SIG-M5 (cell line): ENCODE results near the gene ATP5F1B.
"Not testable (repeated sequence)": the region's sequence is repeated elsewhere in the genome, so short reads cannot be mapped to it uniquely, and the experiment has no call there.

ENCODE experiments used
- DNase-seq: peaks from one replicate; lab custom pipeline; 2025; lab: John Stamatoyannopoulos, UW

Gene ATP5F1B

GRCh38 chr12:56648023-56648422, 2.2 kb upstream of the ATP5F1B start:
- not testable (repeated sequence) for DNase-seq

GRCh38 chr12:56645201-56645716, 525 bp downstream of the ATP5F1B start:
- no peak for DNase-seq

- DNase-seq = no peak
Observed at GRCh38 chr12:56644654-56645053, 1.1 kb downstream of the ATP5F1B start.

- no peak for DNase-seq
Observed at GRCh38 chr12:56641219-56641618, 4.6 kb downstream of the ATP5F1B start.

- DNase-seq = no peak
Observed at GRCh38 chr12:56637621-56638020, 8.2 kb downstream of the ATP5F1B start.

GRCh38 chr12:56636675-56637540, 8.9 kb downstream of the ATP5F1B start:
- peak; percentile 96 for DNase-seq

GRCh38 chr12:56635806-56636674, 9.7 kb downstream of the ATP5F1B start:
- peak; percentile 71 for DNase-seq

- no peak for DNase-seq
Observed at GRCh38 chr12:56634837-56635791, 10.7 kb downstream of the ATP5F1B start.

GRCh38 chr12:56634242-56634836, 11.4 kb downstream of the ATP5F1B start:
- DNase-seq = no peak

GRCh38 chr12:56633468-56634241, 12.1 kb downstream of the ATP5F1B start:
- DNase-seq = no peak

- no peak for DNase-seq
Observed at GRCh38 chr12:56632701-56633467, 12.9 kb downstream of the ATP5F1B start.

GRCh38 chr12:56631790-56632700, 13.7 kb downstream of the ATP5F1B start:
- DNase-seq = no peak

GRCh38 chr12:56630180-56630632, 15.6 kb downstream of the ATP5F1B start, which contains the start of gene BAZ2A:
Gene BAZ2A, minus strand, starts transcription at chr12:56630326. Its CDS starts 12,796 bp downstream, at chr12:56617530.
- peak; percentile 17 for DNase-seq

- DNase-seq = no peak
Observed at GRCh38 chr12:56629459-56630179, 16.2 kb downstream of the ATP5F1B start.

- DNase-seq = no peak
Observed at GRCh38 chr12:56628671-56629458, 16.9 kb downstream of the ATP5F1B start.

- DNase-seq = no peak
Observed at GRCh38 chr12:56626701-56627100, 19.1 kb downstream of the ATP5F1B start.

- no peak for DNase-seq
Observed at GRCh38 chr12:56622535-56622934, 23.2 kb downstream of the ATP5F1B start.
